ENCODE measurements around the gene RALGPS2. TPM values are rescaled to one million over a fixed set of nuclear protein-coding genes. Genes with fewer than 3 reads are reported as not detected.

RALGPS2 gene
- total RNA-seq, 1 donor from 2014 or later = 47.8 TPM

- Mint-ChIP-seq H3K27ac (peak overlapping the region; percentile 61), H3K4me3 (peak overlapping the region; percentile 59), H3K36me3 (no peaks in the 10 kb centered on the region), H3K9me3 (peaks cover 4% of the 10 kb centered on the region), H3K4me1 (ENCODE audit: unreplicated experiment) (peaks cover 37% of the 10 kb centered on the region), H3K27me3 (peaks cover 7% of the 10 kb centered on the region)
- DNase-seq (ENCODE audit: extremely low spot score, unreplicated experiment) = no peak
- TF ChIP-seq CTCF (conservative IDR thresholded peaks at IDR 0.05) = no peak
Measured at GRCh38 chr1:178941849-178942248, 216.8 kb downstream of the RALGPS2 start.

GRCh38 chr1:178942285-178943198, 217.5 kb downstream of the RALGPS2 start:
- DNase-seq (ENCODE audit: extremely low spot score, unreplicated experiment) = no peak
- TF ChIP-seq CTCF (conservative IDR thresholded peaks at IDR 0.05) = no peak
- no peaks in the 10 kb centered on the region for H3K36me3 Mint-ChIP-seq
- peaks cover 7% of the 10 kb centered on the region for H3K27me3 Mint-ChIP-seq
- H3K4me1 Mint-ChIP-seq (ENCODE audit: unreplicated experiment) = peaks cover 36% of the 10 kb centered on the region
- peaks cover 4% of the 10 kb centered on the region for H3K9me3 Mint-ChIP-seq
- H3K27ac Mint-ChIP-seq = peak overlapping the region; percentile 61
- peak overlapping the region; percentile 59 for H3K4me3 Mint-ChIP-seq

- Mint-ChIP-seq H3K27ac (no peak overlapping the region), H3K4me1 (ENCODE audit: unreplicated experiment) (peaks cover 21% of the 10 kb centered on the region), H3K36me3 (peaks cover 4% of the 10 kb centered on the region), H3K4me3 (no peak overlapping the region), H3K27me3 (peaks cover 12% of the 10 kb centered on the region), H3K9me3 (peaks cover 4% of the 10 kb centered on the region)
- DNase-seq (ENCODE audit: extremely low spot score, unreplicated experiment) = peak; percentile 39
- TF ChIP-seq CTCF (conservative IDR thresholded peaks at IDR 0.05) = no peak
Measured at GRCh38 chr1:178944729-178945128, 219.7 kb downstream of the RALGPS2 start.

- Mint-ChIP-seq H3K4me1 (ENCODE audit: unreplicated experiment) (peaks cover 23% of the 10 kb centered on the region), H3K36me3 (peaks cover 4% of the 10 kb centered on the region), H3K4me3 (no peak overlapping the region), H3K27ac (no peak overlapping the region), H3K27me3 (peaks cover 12% of the 10 kb centered on the region), H3K9me3 (peaks cover 4% of the 10 kb centered on the region)
- TF ChIP-seq CTCF (conservative IDR thresholded peaks at IDR 0.05) = no peak
- DNase-seq (ENCODE audit: extremely low spot score, unreplicated experiment) = peak; percentile 53
Measured at GRCh38 chr1:178945763-178946266, 220.8 kb downstream of the RALGPS2 start.

GRCh38 chr1:178946416-178946815, 221.4 kb downstream of the RALGPS2 start:
- peak; percentile 50 for DNase-seq (ENCODE audit: extremely low spot score, unreplicated experiment)
- no peak overlapping the region for H3K4me3 Mint-ChIP-seq
- H3K4me1 Mint-ChIP-seq (ENCODE audit: unreplicated experiment) = peaks cover 26% of the 10 kb centered on the region
- H3K27ac Mint-ChIP-seq = no peak overlapping the region
- H3K36me3 Mint-ChIP-seq = peaks cover 4% of the 10 kb centered on the region
- H3K27me3 Mint-ChIP-seq = peaks cover 12% of the 10 kb centered on the region
- no peak for TF ChIP-seq CTCF (conservative IDR thresholded peaks at IDR 0.05)
- H3K9me3 Mint-ChIP-seq = peaks cover 4% of the 10 kb centered on the region

Measured in type B pancreatic cell (in vitro differentiated cells).